Tibial nerve (tissue), 4 donors: ENCODE data around the gene ATP8A2. TPM values are rescaled to one million over a fixed set of nuclear protein-coding genes. Genes with fewer than 3 reads are reported as not detected.

Source experiments
- DNase-seq, 2 donors: peaks; one replicate each; pipeline ENCODE4 v3.0.0-alpha.2; 2019; ENCODE audit warnings: low spot score in 2 of 2
- H3K27ac ChIP-seq, 4 donors: fragments of 200-600 bp; sonication (generic) in 3 of 4; one replicate each; pipeline ENCODE4 v1.5.1; 2017 to 2019; ENCODE audit warnings: mild to moderate bottlenecking in 1 of 4
- H3K27me3 ChIP-seq, 2 donors: fragments of 200-600 bp; sonication (generic) in 1 of 2; one replicate each; pipeline versions ENCODE4 v1.5.1 to v1.6.0; 2017 to 2019
- H3K36me3 ChIP-seq, 3 donors: fragments of 200-600 bp; sonication (generic); one replicate each; pipeline ENCODE4 v1.5.1; 2018 to 2019
- H3K4me1 ChIP-seq, 4 donors: fragments of 200-600 bp; sonication (generic) in 3 of 4; one replicate each; pipeline ENCODE4 v1.5.1; 2017 to 2019
- H3K4me3 ChIP-seq, 4 donors: fragments of 200-600 bp; sonication (generic) in 3 of 4; one replicate each; pipeline ENCODE4 v1.5.1; 2017 to 2019; ENCODE audit warnings: mild to moderate bottlenecking in 1 of 4, moderate library complexity in 1 of 4
- H3K9me3 ChIP-seq, 4 donors: fragments of 200-600 bp; sonication (generic) in 3 of 4; one replicate each; pipeline ENCODE4 v1.5.1; 2017 to 2019
- CTCF ChIP-seq, 5 experiments: fragments of 200-600 bp in 3 of 5; fragments of 450-650 bp in 2 of 5; sonication (generic) in 3 of 5; IDR thresholded peaks; one replicate each; pipeline ENCODE4 v1.5.1; 2016 to 2019; ENCODE audit warnings: antibody characterized with exemption in 5 of 5, mild to moderate bottlenecking in 3 of 5, moderate library complexity in 2 of 5
- EP300 ChIP-seq, 2 donors: sonication (generic); formaldehyde crosslinking; IDR thresholded peaks; one replicate each; pipeline ENCODE4 v1.6.1; 2017; ENCODE audit warnings: antibody characterized with exemption in 2 of 2, mild to moderate bottlenecking in 1 of 2
- POLR2A ChIP-seq, 2 donors: fragments of 450-650 bp; IDR thresholded peaks; one replicate each; pipeline ENCODE4 v1.6.1; 2017; ENCODE audit warnings: antibody characterized with exemption in 2 of 2, mild to moderate bottlenecking in 2 of 2, moderate library complexity in 2 of 2
- WGBS, 2 donors: methylation state at CpG; one replicate each; pipeline ENCODE4 v1.1.5; 2018; 5-methylcytosine and 5-hydroxymethylcytosine counted together
- total RNA-seq, 4 donors: library from RNA; depleted of rRNA; stranded (reverse); fragments of >200 nt; gene quantifications; one replicate each; pipeline ENCODE4 v1.1.0, GENCODE V29; 2016

The ATP8A2 gene
- total RNA-seq, 4 donors from 2014 or later: 0.30 to 1.7 (median 0.61) TPM

- H3K9me3 ChIP-seq: no peaks in the 10 kb centered on the region
- no peaks in the 10 kb centered on the region for H3K36me3 ChIP-seq
- DNase-seq: no peak
- no peaks in the 10 kb centered on the region for H3K27me3 ChIP-seq
- no peak overlapping the region for H3K27ac ChIP-seq
- no peaks in the 10 kb centered on the region for H3K4me1 ChIP-seq
- no peak overlapping the region for H3K4me3 ChIP-seq
- no peak for TF ChIP-seq EP300 (IDR thresholded peaks at IDR 0.05)
- no peak for TF ChIP-seq CTCF (IDR thresholded peaks at IDR 0.05)
- TF ChIP-seq POLR2A (IDR thresholded peaks at IDR 0.05): no peak
- WGBS, 2 donors: 46 to 55% methylated on average over 4 of the region's 4 CpGs
These were observed 605.9 kb downstream of the ATP8A2 start for GRCh38 chr13:25977671-25978070.

- Histone ChIP-seq H3K4me1 (no peaks in the 10 kb centered on the region), H3K36me3 (no peaks in the 10 kb centered on the region), H3K27me3 (no peaks in the 10 kb centered on the region), H3K9me3 (no peaks in the 10 kb centered on the region), H3K4me3 (no peak overlapping the region), H3K27ac (no peak overlapping the region)
- 90 to 98% methylated on average over 2 of the region's 2 CpGs for WGBS, 2 donors
- no peak for DNase-seq
- TF ChIP-seq EP300 (IDR thresholded peaks at IDR 0.05): no peak
- TF ChIP-seq CTCF (IDR thresholded peaks at IDR 0.05): no peak
- no peak for TF ChIP-seq POLR2A (IDR thresholded peaks at IDR 0.05)
These were observed 607.2 kb downstream of the ATP8A2 start for GRCh38 chr13:25978961-25979360.

- no peak overlapping the region for H3K4me3 ChIP-seq
- no peak for DNase-seq
- no peak overlapping the region for H3K27ac ChIP-seq
- no peaks in the 10 kb centered on the region for H3K27me3 ChIP-seq
- WGBS, 2 donors: 92% methylated on average over 6 of the region's 6 CpGs
- H3K4me1 ChIP-seq: no peaks in the 10 kb centered on the region
- no peaks in the 10 kb centered on the region for H3K9me3 ChIP-seq
- no peak for TF ChIP-seq CTCF (IDR thresholded peaks at IDR 0.05)
- no peak for TF ChIP-seq POLR2A (IDR thresholded peaks at IDR 0.05)
- TF ChIP-seq EP300 (IDR thresholded peaks at IDR 0.05): no peak
- no peaks in the 10 kb centered on the region for H3K36me3 ChIP-seq
These were observed 607.6 kb downstream of the ATP8A2 start for GRCh38 chr13:25979371-25979770.

- Histone ChIP-seq H3K27me3 (no peaks in the 10 kb centered on the region), H3K9me3 (no peaks in the 10 kb centered on the region), H3K36me3 (no peaks in the 10 kb centered on the region), H3K27ac (no peak overlapping the region), H3K4me3 (no peak overlapping the region), H3K4me1 (no peaks in the 10 kb centered on the region)
- no peak for DNase-seq
- TF ChIP-seq POLR2A (IDR thresholded peaks at IDR 0.05) (no peak), EP300 (IDR thresholded peaks at IDR 0.05) (no peak), CTCF (IDR thresholded peaks at IDR 0.05) (no peak)
- WGBS, 2 donors: 33 to 55% methylated on average over 2 of the region's 2 CpGs
These were observed 608.5 kb downstream of the ATP8A2 start for GRCh38 chr13:25980255-25980654.

- WGBS, 2 donors: 59 to 80% methylated on average over 1 of the region's 1 CpG
- Histone ChIP-seq H3K4me3 (no peak overlapping the region), H3K36me3 (no peaks in the 10 kb centered on the region), H3K9me3 (no peaks in the 10 kb centered on the region), H3K4me1 (no peaks in the 10 kb centered on the region), H3K27ac (no peak overlapping the region), H3K27me3 (no peaks in the 10 kb centered on the region)
- TF ChIP-seq POLR2A (IDR thresholded peaks at IDR 0.05) (no peak), EP300 (IDR thresholded peaks at IDR 0.05) (no peak), CTCF (IDR thresholded peaks at IDR 0.05) (no peak)
- DNase-seq: no peak
These were observed 609.3 kb downstream of the ATP8A2 start for GRCh38 chr13:25981060-25981459.
